ENCODE results near the gene CES1. TPM values are rescaled to one million over a fixed set of nuclear protein-coding genes. Genes with fewer than 3 reads are reported as not detected.
"Not testable (repeated sequence)": the region's sequence is repeated elsewhere in the genome, so short reads cannot be mapped to it uniquely, and the experiment has no call there.

Gene CES1
- total RNA-seq, 8 experiments from 2014 or later = 0.14 to 19.9 (median 2.3) TPM; not detected in 4

GRCh38 chr16:55809851-55810250 lies 23.0 kb downstream of the CES1 start:
- WGBS, 10 experiments = 57 to 100% (median 80%) methylated on average over 1 to 4 of the region's 4 CpGs; no CpG with 5 or more reads in 5 of the 10 experiments
- no peak for ATAC-seq (replicated peaks in 6 of 8)
- H3K4me3 ChIP-seq = no peak overlapping the region
- no peak overlapping the region for H3K27ac ChIP-seq
- in situ Hi-C loops (cut with MboI; ENCODE audit: low pct_unique_long_range_greater_than_20kb in 2 of 9, low sequenced_read_pairs in 9 of 9, unreplicated experiment in 9 of 9) = no loop called here
- no peaks in the 10 kb centered on the region for H3K4me1 ChIP-seq (replicated peaks in 1 of 2)

GRCh38 chr16:55809386-55809785 lies 23.5 kb downstream of the CES1 start:
- in situ Hi-C loops (cut with MboI; ENCODE audit: low pct_unique_long_range_greater_than_20kb in 2 of 9, low sequenced_read_pairs in 9 of 9, unreplicated experiment in 9 of 9) = no loop called here
- Histone ChIP-seq H3K4me1 (replicated peaks in 1 of 2) (no peaks in the 10 kb centered on the region), H3K4me3 (no peak overlapping the region), H3K27ac (no peak overlapping the region)
- 0 to 83% (median 20%) methylated on average over 1 to 3 of the region's 5 CpGs; no CpG with 5 or more reads in 5 of the 10 experiments for WGBS, 10 experiments
- ATAC-seq (replicated peaks in 6 of 8) = no peak

- H3K27ac ChIP-seq; in situ Hi-C loops (cut with MboI; ENCODE audit: low pct_unique_long_range_greater_than_20kb in 2 of 9, low sequenced_read_pairs in 9 of 9, unreplicated experiment in 9 of 9); H3K4me3 ChIP-seq; H3K4me1 ChIP-seq (replicated peaks in 1 of 2): not testable (repeated sequence)
- ATAC-seq (replicated peaks in 6 of 8) = peak in 3 of 8 experiments; percentile 44 to 90 (median 57)
- no CpG with 5 or more reads among the region's 1 CpG for WGBS, 10 experiments
Observed at GRCh38 chr16:55808286-55808685, 24.6 kb downstream of the CES1 start.

- H3K4me3 ChIP-seq; ATAC-seq (replicated peaks in 6 of 8); H3K27ac ChIP-seq; in situ Hi-C loops (cut with MboI; ENCODE audit: low pct_unique_long_range_greater_than_20kb in 2 of 9, low sequenced_read_pairs in 9 of 9, unreplicated experiment in 9 of 9); H3K4me1 ChIP-seq (replicated peaks in 1 of 2): not testable (repeated sequence)
- WGBS, 10 experiments = no CpG with 5 or more reads among the region's 6 CpGs
Observed at GRCh38 chr16:55805104-55805503, 27.8 kb downstream of the CES1 start.

- H3K4me3 ChIP-seq; in situ Hi-C loops (cut with MboI; ENCODE audit: low pct_unique_long_range_greater_than_20kb in 2 of 9, low sequenced_read_pairs in 9 of 9, unreplicated experiment in 9 of 9); ATAC-seq (replicated peaks in 6 of 8); H3K4me1 ChIP-seq (replicated peaks in 1 of 2); H3K27ac ChIP-seq: not testable (repeated sequence)
- no CpG with 5 or more reads among the region's 8 CpGs for WGBS, 10 experiments
Observed at GRCh38 chr16:55803681-55804080, 29.2 kb downstream of the CES1 start.

- H3K27ac ChIP-seq; H3K4me3 ChIP-seq; in situ Hi-C loops (cut with MboI; ENCODE audit: low pct_unique_long_range_greater_than_20kb in 2 of 9, low sequenced_read_pairs in 9 of 9, unreplicated experiment in 9 of 9); H3K4me1 ChIP-seq (replicated peaks in 1 of 2); ATAC-seq (replicated peaks in 6 of 8): not testable (repeated sequence)
- WGBS, 10 experiments = no CpG with 5 or more reads among the region's 11 CpGs
Observed at GRCh38 chr16:55792934-55793374, 39.9 kb downstream of the CES1 start.

GRCh38 chr16:55791512-55791911 lies 41.4 kb downstream of the CES1 start:
- WGBS, 10 experiments = no CpG with 5 or more reads among the region's 6 CpGs
- H3K27ac ChIP-seq; ATAC-seq (replicated peaks in 6 of 8); in situ Hi-C loops (cut with MboI; ENCODE audit: low pct_unique_long_range_greater_than_20kb in 2 of 9, low sequenced_read_pairs in 9 of 9, unreplicated experiment in 9 of 9); H3K4me3 ChIP-seq; H3K4me1 ChIP-seq (replicated peaks in 1 of 2): not testable (repeated sequence)

GRCh38 chr16:55790240-55790639 lies 42.7 kb downstream of the CES1 start:
- ATAC-seq (replicated peaks in 6 of 8); H3K4me1 ChIP-seq (replicated peaks in 1 of 2); in situ Hi-C loops (cut with MboI; ENCODE audit: low pct_unique_long_range_greater_than_20kb in 2 of 9, low sequenced_read_pairs in 9 of 9, unreplicated experiment in 9 of 9); H3K4me3 ChIP-seq; H3K27ac ChIP-seq: not testable (repeated sequence)
- no CpG with 5 or more reads among the region's 7 CpGs for WGBS, 10 experiments

- in situ Hi-C loops (cut with MboI; ENCODE audit: low pct_unique_long_range_greater_than_20kb in 2 of 9, low sequenced_read_pairs in 9 of 9, unreplicated experiment in 9 of 9); ATAC-seq (replicated peaks in 6 of 8): not testable (repeated sequence)
- no CpG with 5 or more reads among the region's 6 CpGs for WGBS, 10 experiments
Observed at GRCh38 chr16:55782793-55783091, 50.2 kb downstream of the CES1 start.

GRCh38 chr16:55782091-55782792 lies 50.7 kb downstream of the CES1 start:
- H3K27ac ChIP-seq; in situ Hi-C loops (cut with MboI; ENCODE audit: low pct_unique_long_range_greater_than_20kb in 2 of 9, low sequenced_read_pairs in 9 of 9, unreplicated experiment in 9 of 9); H3K4me3 ChIP-seq; H3K4me1 ChIP-seq (replicated peaks in 1 of 2): not testable (repeated sequence)
- WGBS, 10 experiments = 17 to 83% (median 67%) methylated on average over 1 to 5 of the region's 6 CpGs; no CpG with 5 or more reads in 3 of the 10 experiments
- ATAC-seq (replicated peaks in 6 of 8) = peak in 1 of 8 experiments; percentile 30

More at GRCh38 chr16:55782793-55783091, 50.2 kb downstream of the CES1 start:
- H3K4me1 ChIP-seq (replicated peaks in 1 of 2); H3K27ac ChIP-seq; H3K4me3 ChIP-seq: not testable (repeated sequence)

GRCh38 chr16:55781456-55781855 lies 51.4 kb downstream of the CES1 start:
- ATAC-seq (replicated peaks in 6 of 8); H3K4me1 ChIP-seq (replicated peaks in 1 of 2); H3K4me3 ChIP-seq; H3K27ac ChIP-seq; in situ Hi-C loops (cut with MboI; ENCODE audit: low pct_unique_long_range_greater_than_20kb in 2 of 9, low sequenced_read_pairs in 9 of 9, unreplicated experiment in 9 of 9): not testable (repeated sequence)
- 80 to 91% (median 80%) methylated on average over 1 to 5 of the region's 8 CpGs; no CpG with 5 or more reads in 7 of the 10 experiments for WGBS, 10 experiments

GRCh38 chr16:55780095-55780407 lies 52.8 kb downstream of the CES1 start:
- 51 to 80% (median 60%) methylated on average over 1 to 2 of the region's 4 CpGs; no CpG with 5 or more reads in 7 of the 10 experiments for WGBS, 10 experiments
- peak in 2 of 8 experiments; percentile 22 to 45 for ATAC-seq (replicated peaks in 6 of 8)

GRCh38 chr16:55779402-55780094 lies 53.3 kb downstream of the CES1 start:
- H3K27ac ChIP-seq = no peak overlapping the region
- in situ Hi-C loops (cut with MboI; ENCODE audit: low pct_unique_long_range_greater_than_20kb in 2 of 9, low sequenced_read_pairs in 9 of 9, unreplicated experiment in 9 of 9) = no loop called here
- ATAC-seq (replicated peaks in 6 of 8) = no peak
- H3K4me3 ChIP-seq = no peak overlapping the region
- H3K4me1 ChIP-seq (replicated peaks in 1 of 2) = no peaks in the 10 kb centered on the region
- WGBS, 10 experiments = 61 to 80% (median 73%) methylated on average over 1 to 3 of the region's 7 CpGs; no CpG with 5 or more reads in 6 of the 10 experiments

More at GRCh38 chr16:55780095-55780407, 52.8 kb downstream of the CES1 start:
- H3K4me3 ChIP-seq; in situ Hi-C loops (cut with MboI; ENCODE audit: low pct_unique_long_range_greater_than_20kb in 2 of 9, low sequenced_read_pairs in 9 of 9, unreplicated experiment in 9 of 9); H3K4me1 ChIP-seq (replicated peaks in 1 of 2); H3K27ac ChIP-seq: not testable (repeated sequence)
